HG03175 (cell line): ENCODE data around the gene SMG5.

Source experiments
- ATAC-seq: cut with Tn5 transposase; IDR thresholded peaks from one replicate; pipeline ENCODE4 v1.9.1; 2021; ENCODE audit warnings: mild to moderate bottlenecking, moderate library complexity; ENCODE audit not compliant: unreplicated experiment

The SMG5 gene

GRCh38 chr1:156281693-156282478, 739 bp downstream of the SMG5 start:
- ATAC-seq = no peak

- peak; percentile 50 for ATAC-seq
Observed at GRCh38 chr1:156281281-156281680, 1.3 kb downstream of the SMG5 start.

- no peak for ATAC-seq
Observed at GRCh38 chr1:156279837-156280236, 2.8 kb downstream of the SMG5 start.

- no peak for ATAC-seq
Observed at GRCh38 chr1:156276966-156277381, 5.7 kb downstream of the SMG5 start.

GRCh38 chr1:156276532-156276931, 6.1 kb downstream of the SMG5 start:
- ATAC-seq = no peak

- no peak for ATAC-seq
Observed at GRCh38 chr1:156270314-156270713, 12.3 kb downstream of the SMG5 start.

- no peak for ATAC-seq
Observed at GRCh38 chr1:156268336-156268735, 14.3 kb downstream of the SMG5 start.

- ATAC-seq = no peak
Observed at GRCh38 chr1:156266051-156266450, 16.6 kb downstream of the SMG5 start.

- no peak for ATAC-seq
Observed at GRCh38 chr1:156263288-156263655, 19.4 kb downstream of the SMG5 start.

- no peak for ATAC-seq
Observed at GRCh38 chr1:156262461-156263287, 20.0 kb downstream of the SMG5 start.

- ATAC-seq = no peak
Observed at GRCh38 chr1:156260896-156261295, 21.7 kb downstream of the SMG5 start.

- no peak for ATAC-seq
Observed at GRCh38 chr1:156259805-156260204, 22.8 kb downstream of the SMG5 start.

GRCh38 chr1:156258859-156259258, 23.8 kb downstream of the SMG5 start:
- ATAC-seq = no peak

GRCh38 chr1:156257711-156258110, 24.9 kb downstream of the SMG5 start:
- ATAC-seq = no peak

GRCh38 chr1:156253634-156254033, 29.0 kb downstream of the SMG5 start:
- no peak for ATAC-seq

GRCh38 chr1:156251527-156251926, 31.1 kb downstream of the SMG5 start:
- no peak for ATAC-seq

GRCh38 chr1:156249593-156249992, 33.0 kb downstream of the SMG5 start:
- ATAC-seq = no peak

GRCh38 chr1:156248323-156248683, 34.3 kb downstream of the SMG5 start:
- no peak for ATAC-seq

- no peak for ATAC-seq
Observed at GRCh38 chr1:156247460-156248322, 34.9 kb downstream of the SMG5 start, which contains the start of gene PAQR6. TSS of gene PAQR6 (minus strand) at chr1:156248056. CDS start at chr1:156246731, 1,325 bp downstream.

- no peak for ATAC-seq
Observed at GRCh38 chr1:156246781-156247459, 35.7 kb downstream of the SMG5 start.
